M059J (cell line): ENCODE data around the gene DERL2. TPM values are rescaled to one million over a fixed set of nuclear protein-coding genes. Genes with fewer than 3 reads are reported as not detected.

Source experiments
- DNase-seq: peaks from one replicate; pipeline ENCODE4 v3.0.0-alpha.2; 2012; ENCODE audit warnings: low read depth
- total RNA-seq: library from RNA; depleted of rRNA; stranded (reverse); fragments of >200 nt; shearing (Covaris generic); gene quantifications from 2 replicates; pipeline ENCODE4 v1.2.3, GENCODE V29; 2014; rRNA removed

DERL2 gene
- 75.0 and 77.8 TPM in 2 replicates for total RNA-seq

- peak; percentile 48 for DNase-seq
Observed at GRCh38 chr17:5485270-5486205, at the start of gene DERL2. Gene DERL2 (minus strand): TSS chr17:5486178. CDS start chr17:5486161, 17 bp downstream.

GRCh38 chr17:5535436-5535835 lies 49.5 kb upstream of the DERL2 start:
- DNase-seq, result no peak

- peak; percentile 36 for DNase-seq
Observed at GRCh38 chr17:5533486-5534315, 47.7 kb upstream of the DERL2 start.

GRCh38 chr17:5532581-5532980 lies 46.6 kb upstream of the DERL2 start:
- no peak for DNase-seq

- DNase-seq, result no peak
Observed at GRCh38 chr17:5531085-5531418, 45.1 kb upstream of the DERL2 start.

DNA sequence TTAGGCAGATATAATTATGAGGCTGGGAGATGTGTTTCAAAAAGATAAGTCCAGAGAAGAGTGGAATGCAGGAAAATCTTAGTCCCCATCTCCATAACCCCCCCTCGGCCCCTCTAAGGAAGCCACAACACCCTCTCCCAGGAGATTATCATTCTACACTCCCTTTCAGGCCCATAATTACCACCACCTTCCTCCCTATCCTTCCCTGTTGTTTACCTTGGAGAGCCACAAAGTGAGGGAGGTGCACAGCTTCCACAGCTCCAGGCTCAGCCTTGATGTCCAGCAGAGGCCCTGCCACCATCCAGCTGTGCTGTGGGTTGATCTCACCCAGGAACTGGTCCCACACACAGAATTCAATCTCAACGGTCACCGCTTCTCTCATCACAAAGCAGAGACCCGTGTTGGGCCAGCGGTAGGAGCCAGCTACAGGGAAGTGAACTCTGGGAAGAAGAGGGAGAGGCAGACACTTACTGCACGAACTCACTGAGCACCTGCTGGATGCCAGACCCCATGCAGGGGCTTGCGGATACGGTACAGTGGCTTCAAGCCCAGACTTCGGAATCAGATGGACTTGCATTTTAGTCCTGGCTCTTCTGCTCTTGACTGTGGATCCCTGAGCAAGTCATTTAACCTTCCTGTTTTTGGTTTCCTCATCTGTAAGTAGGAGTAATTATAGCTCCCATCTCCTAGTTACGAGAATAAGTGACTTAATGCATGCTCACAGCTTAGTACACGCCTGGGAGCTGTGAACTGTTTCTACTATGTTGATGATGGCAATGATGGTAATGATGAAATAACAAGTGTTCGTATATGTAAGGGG lies 44.5 kb upstream of the DERL2 start:
- no peak for DNase-seq

DNA sequence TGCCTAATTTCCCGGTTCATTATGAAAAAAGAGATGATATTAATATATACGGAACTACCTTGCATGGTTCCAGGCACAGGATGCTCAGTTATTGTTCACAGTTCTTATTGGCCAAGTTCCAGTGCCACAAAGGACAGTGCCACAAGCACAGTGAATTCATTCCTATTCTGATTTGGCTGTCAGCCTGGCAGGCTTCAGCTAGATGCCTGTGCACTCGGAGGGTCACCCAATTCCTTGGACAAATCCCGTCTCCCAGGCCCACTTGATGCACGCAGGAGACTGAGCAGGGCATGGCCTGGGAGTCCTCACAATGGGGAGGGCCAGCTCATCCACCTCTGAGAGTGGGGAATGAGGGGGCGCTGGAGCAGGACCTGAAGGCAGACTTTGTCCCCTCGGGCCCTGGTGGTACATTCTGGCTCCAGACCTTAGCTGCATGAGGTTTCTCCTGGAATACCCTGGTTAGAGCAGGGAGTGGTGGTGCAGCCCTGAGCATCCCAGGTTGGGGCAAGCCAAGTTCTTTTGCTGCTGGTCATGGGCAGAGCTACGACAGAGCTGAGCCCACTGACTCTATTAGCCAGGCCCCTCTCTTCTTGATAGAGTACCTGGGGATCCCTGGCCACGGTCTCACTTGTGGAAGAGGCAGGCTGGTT lies 41.7 kb upstream of the DERL2 start:
- DNase-seq, result no peak

GRCh38 chr17:5526821-5527598 lies 41.0 kb upstream of the DERL2 start:
- peak; percentile 98 for DNase-seq

DNA sequence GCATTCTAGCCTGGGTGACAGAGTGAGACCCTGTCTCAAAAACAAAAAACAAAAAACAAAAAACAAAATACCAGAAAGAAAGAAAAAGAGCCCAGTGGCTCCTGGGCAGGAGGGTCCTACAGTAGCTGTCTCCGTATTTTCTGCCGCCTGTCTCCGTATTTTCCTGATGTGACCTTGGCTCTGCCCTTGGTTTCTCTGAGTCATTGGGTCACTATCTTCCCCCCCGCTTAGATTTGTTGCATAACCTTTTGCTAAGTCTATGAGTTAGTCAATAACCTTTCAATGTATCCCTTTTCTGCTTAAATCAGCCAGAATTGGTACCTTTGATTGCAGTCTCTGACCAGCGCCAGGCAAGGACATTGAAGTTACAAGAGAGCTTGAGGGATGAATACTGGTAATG lies 37.3 kb upstream of the DERL2 start:
- no peak for DNase-seq

DNA sequence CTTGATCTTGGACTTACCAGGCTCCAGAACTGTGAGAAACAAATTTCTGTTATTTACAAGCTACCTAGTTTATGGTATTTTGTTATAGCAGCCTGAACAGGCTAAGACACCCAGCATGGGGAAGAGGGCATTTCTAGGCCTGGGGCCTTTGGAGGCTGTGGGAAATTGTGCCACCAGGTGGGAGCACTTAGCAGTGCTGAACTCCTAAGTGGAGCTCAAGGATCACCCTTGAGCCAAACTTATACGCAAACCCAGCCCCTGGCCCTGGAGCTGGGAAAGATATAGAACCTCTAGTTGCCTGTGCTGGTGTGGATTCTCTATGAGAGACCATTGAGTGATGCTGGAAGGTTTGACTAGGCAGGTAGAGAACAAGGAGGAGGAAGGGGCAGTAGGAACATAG lies 36.5 kb upstream of the DERL2 start:
- no peak for DNase-seq

DNA sequence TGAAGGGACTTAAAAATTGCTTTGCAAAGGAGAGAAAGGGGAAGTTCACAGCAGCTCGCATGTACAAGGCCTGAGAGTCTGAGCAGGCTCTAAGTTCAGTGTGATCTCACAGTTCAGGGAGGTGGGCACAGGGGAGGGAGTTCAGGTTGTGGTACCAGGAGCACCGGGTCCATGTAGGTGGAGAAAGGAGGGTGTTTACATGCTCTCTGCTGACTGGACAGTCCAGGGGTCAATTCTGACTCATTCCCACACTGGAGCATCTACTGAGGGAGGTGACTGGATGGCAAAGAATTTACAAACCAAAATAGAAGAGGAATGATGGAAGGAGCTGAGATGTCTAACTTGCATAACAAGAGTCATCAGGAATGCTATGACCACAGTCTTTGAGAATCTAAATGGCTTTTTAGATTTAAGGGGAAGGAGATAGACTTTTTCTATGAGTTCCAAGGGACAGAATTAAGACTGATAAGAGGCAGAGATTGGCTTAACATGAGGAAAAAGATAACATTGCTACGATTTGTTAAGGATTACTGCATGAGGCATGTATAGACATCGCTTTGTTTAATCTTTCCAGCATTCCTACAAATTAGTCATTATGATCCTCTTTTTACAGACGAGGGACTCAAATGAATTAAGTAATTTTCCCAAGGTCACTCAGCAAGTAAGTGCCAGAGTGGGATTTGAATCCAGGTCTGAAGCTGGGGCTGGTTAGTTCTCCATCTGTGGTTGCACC lies 30.2 kb upstream of the DERL2 start:
- peak; percentile 99 for DNase-seq

DNA sequence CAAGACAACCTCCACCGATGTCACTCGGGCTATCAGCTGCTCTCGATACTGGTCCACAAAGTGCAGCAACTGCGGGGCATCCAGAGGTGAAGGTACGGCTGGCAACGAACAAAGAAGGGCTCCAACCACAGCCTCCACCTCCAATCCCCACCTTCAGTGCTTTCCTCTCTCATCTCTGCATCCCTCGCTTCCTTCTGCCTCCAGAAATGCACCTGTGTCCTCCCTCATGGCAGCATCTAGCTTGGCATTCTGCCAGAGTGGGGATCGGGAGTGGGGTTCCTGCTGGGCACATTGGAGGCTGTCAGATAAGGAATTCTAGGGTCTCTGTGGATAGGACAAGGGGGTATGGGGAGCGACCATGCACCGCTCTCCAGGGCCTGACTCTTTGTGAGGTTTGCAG lies 29.0 kb upstream of the DERL2 start:
- no peak for DNase-seq

GRCh38 chr17:5513628-5514027 lies 27.6 kb upstream of the DERL2 start:
- peak; percentile 32 for DNase-seq

GRCh38 chr17:5511401-5512225 lies 25.6 kb upstream of the DERL2 start:
- no peak for DNase-seq

- no peak for DNase-seq
Observed at GRCh38 chr17:5510771-5511170, 24.8 kb upstream of the DERL2 start.

GRCh38 chr17:5509482-5509881 lies 23.5 kb upstream of the DERL2 start:
- DNase-seq, result peak; percentile 87

DNA sequence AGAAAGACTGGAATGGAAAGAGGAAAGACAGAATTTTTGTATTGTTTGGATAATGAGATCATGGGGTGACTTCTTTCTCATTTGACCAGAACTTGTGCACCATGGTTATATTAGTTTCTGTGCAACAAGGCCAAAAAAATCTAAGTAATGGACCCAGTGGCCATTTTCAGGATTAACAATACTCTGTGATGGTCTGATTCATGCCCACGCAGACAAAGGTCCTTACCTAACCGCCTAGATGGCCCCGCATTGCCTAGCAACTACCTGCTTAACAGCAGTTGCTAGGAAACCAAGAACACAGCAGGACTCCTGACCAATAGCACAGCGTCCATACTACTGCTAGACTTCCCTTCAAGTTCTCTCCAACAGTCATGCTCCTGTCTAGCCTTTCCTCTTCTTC lies 22.8 kb upstream of the DERL2 start:
- DNase-seq, result peak; percentile 86

DNA sequence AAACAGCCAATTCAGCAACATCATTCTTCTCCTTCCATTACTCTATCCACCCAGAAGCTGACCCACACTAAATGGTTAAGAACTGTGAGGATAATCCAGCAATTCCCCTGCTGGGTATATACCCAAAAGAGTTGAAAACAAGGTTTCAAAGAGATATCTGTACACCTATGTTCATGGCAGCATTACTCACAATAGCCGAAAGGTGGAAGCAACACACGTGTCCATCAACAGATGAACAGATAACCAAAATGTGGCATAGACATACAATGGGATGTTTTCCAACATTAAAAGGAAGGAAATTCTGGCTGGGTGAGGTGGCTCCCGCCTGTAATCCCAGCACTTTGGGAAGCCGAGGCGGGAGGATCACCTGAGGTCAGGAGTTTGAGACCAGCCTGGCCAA lies 20.3 kb upstream of the DERL2 start:
- no peak for DNase-seq

DNA sequence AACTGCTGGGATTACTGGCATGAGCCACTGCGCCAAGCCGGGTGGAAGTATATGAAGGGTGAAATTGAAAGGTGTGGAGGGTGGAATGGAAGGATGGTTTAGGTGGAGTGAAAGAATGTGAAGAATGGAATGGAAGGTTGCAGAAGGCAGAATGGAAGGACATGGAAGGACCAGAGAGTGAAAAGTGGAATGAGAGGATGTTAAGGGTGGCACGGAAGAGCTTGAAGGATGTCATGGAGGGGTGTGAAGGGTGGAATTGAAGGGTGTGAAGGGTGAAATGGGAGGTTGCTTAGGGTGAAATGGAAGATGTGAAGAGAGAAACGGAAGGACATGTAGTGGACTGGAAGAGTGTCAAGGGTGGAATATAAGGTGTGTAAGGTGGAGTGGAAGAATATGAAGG lies 16.6 kb upstream of the DERL2 start:
- no peak for DNase-seq
